ENCODE data around the gene EFCAB10. TPM values are rescaled to one million over a fixed set of nuclear protein-coding genes. Genes with fewer than 3 reads are reported as not detected.
A peak's percentile ranks its signal among the peaks of the same experiment; 100 is the strongest.

The EFCAB10 gene
- total RNA-seq, 6 experiments from 2014 or later, result not detected

DNA sequence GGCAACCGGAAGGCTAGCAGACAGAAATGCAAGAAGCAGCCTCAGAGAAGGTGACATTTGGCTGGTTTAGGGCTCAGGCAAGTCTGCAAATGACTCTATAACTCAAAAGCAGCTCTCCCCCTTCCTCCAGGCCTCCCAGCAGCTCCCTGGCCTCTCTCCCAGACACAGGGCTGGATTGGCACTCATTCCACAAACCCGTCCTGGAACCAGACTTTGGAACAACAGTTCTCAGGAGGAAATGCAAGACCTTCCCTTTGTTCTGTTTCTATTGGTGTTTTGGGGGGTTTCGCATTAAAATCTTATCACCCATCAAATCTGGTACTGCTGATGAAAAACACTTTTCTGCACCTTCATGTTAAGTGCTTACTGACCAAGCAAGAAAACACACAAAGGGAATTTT is 40.3 kb upstream of the EFCAB10 start:
- DNase-seq, result peak; percentile 5
- H3K36me3 Mint-ChIP-seq (ENCODE audit: low read depth), result peaks cover 22% of the 10 kb centered on the region
- no peaks in the 10 kb centered on the region for H3K9me3 Mint-ChIP-seq
- H3K4me3 Mint-ChIP-seq, result no peak overlapping the region
- no peaks in the 10 kb centered on the region for H3K27me3 Mint-ChIP-seq (ENCODE audit: insufficient read depth)
- H3K4me1 Mint-ChIP-seq (ENCODE audit: low read depth), result peaks cover 8% of the 10 kb centered on the region; the same call in 1 of the 2 replicates
- TF ChIP-seq, protein P1, sequence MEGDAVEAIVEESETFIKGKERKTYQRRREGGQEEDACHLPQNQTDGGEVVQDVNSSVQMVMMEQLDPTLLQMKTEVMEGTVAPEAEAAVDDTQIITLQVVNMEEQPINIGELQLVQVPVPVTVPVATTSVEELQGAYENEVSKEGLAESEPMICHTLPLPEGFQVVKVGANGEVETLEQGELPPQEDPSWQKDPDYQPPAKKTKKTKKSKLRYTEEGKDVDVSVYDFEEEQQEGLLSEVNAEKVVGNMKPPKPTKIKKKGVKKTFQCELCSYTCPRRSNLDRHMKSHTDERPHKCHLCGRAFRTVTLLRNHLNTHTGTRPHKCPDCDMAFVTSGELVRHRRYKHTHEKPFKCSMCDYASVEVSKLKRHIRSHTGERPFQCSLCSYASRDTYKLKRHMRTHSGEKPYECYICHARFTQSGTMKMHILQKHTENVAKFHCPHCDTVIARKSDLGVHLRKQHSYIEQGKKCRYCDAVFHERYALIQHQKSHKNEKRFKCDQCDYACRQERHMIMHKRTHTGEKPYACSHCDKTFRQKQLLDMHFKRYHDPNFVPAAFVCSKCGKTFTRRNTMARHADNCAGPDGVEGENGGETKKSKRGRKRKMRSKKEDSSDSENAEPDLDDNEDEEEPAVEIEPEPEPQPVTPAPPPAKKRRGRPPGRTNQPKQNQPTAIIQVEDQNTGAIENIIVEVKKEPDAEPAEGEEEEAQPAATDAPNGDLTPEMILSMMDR (IDR thresholded peaks at IDR 0.05), result no peak
- no peak overlapping the region for H3K27ac Mint-ChIP-seq

DNA sequence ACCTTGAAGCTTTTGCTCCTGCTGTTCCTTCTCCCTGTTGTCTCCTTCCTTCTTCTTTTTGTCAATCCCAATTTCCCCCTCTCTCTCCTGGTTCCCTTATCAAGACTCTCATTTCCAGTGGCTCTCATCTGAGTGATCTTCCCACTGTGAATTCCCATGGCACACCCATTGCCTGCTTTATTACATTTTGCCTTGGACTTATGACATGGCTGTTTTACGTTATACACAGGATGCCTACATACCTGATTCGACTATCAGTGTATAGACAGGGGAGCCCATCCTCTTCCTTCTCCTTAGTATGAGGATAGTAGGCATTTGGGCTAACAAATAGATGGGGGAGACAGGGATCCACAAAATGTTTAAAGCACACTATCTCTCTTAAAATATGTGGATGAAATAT is 39.9 kb upstream of the EFCAB10 start:
- Mint-ChIP-seq H3K9me3 (no peaks in the 10 kb centered on the region), H3K36me3 (ENCODE audit: low read depth) (peaks cover 18% of the 10 kb centered on the region), H3K27me3 (ENCODE audit: insufficient read depth) (no peaks in the 10 kb centered on the region), H3K27ac (no peak overlapping the region), H3K4me3 (no peak overlapping the region), H3K4me1 (ENCODE audit: low read depth) (peaks cover 8% of the 10 kb centered on the region; the same call in 1 of the 2 replicates)
- DNase-seq, result no peak
- TF ChIP-seq, protein P1 (IDR thresholded peaks at IDR 0.05), result no peak

DNA sequence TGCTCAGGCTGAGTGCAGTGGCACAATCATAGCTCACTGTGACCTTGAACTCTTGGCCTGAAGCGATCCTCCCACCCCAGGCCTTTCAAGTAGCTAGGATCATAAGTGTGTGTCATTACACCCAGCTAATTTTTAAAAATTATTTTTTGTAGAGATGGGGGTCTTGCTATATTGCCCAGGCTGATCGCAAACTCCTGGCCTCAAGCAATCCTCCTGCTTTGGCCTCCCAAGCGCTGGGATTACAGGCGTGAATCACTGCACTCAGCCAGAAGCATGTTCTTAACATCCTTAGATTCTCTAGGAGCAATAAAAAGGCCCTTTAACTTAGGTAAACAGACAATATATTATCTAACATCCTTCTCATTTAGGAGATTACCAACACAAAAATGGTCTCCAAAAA is 38.3 kb upstream of the EFCAB10 start:
- no peaks in the 10 kb centered on the region for H3K9me3 Mint-ChIP-seq
- peaks cover 8% of the 10 kb centered on the region; the same call in 1 of the 2 replicates for H3K4me1 Mint-ChIP-seq (ENCODE audit: low read depth)
- TF ChIP-seq, protein P1 (IDR thresholded peaks at IDR 0.05), result no peak
- no peak overlapping the region for H3K4me3 Mint-ChIP-seq
- no peaks in the 10 kb centered on the region for H3K27me3 Mint-ChIP-seq (ENCODE audit: insufficient read depth)
- H3K27ac Mint-ChIP-seq, result no peak overlapping the region
- H3K36me3 Mint-ChIP-seq (ENCODE audit: low read depth), result peaks cover 10% of the 10 kb centered on the region; the same call in 1 of the 2 replicates
- no peak for DNase-seq

DNA sequence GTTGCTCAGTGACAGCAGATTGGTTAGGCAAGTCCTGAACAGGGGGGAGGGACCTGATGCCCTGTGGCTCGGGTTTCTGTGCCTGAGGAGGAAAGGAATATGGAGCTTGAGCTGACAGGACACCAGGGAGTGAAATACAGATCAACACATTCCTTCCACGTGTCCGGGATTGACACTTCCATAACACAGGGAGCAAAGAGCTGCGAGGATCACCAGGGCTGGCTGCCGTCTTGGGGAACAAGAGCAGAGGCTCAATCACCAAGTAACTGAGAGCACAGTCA is 36.7 kb upstream of the EFCAB10 start:
- H3K9me3 Mint-ChIP-seq, result no peaks in the 10 kb centered on the region
- no peak for DNase-seq
- H3K27ac Mint-ChIP-seq, result no peak overlapping the region
- no peaks in the 10 kb centered on the region for H3K27me3 Mint-ChIP-seq (ENCODE audit: insufficient read depth)
- peaks cover 8% of the 10 kb centered on the region; the same call in 1 of the 2 replicates for H3K4me1 Mint-ChIP-seq (ENCODE audit: low read depth)
- TF ChIP-seq, protein P1 (IDR thresholded peaks at IDR 0.05), result no peak
- peaks cover 7% of the 10 kb centered on the region for H3K36me3 Mint-ChIP-seq (ENCODE audit: low read depth)
- no peak overlapping the region for H3K4me3 Mint-ChIP-seq

DNA sequence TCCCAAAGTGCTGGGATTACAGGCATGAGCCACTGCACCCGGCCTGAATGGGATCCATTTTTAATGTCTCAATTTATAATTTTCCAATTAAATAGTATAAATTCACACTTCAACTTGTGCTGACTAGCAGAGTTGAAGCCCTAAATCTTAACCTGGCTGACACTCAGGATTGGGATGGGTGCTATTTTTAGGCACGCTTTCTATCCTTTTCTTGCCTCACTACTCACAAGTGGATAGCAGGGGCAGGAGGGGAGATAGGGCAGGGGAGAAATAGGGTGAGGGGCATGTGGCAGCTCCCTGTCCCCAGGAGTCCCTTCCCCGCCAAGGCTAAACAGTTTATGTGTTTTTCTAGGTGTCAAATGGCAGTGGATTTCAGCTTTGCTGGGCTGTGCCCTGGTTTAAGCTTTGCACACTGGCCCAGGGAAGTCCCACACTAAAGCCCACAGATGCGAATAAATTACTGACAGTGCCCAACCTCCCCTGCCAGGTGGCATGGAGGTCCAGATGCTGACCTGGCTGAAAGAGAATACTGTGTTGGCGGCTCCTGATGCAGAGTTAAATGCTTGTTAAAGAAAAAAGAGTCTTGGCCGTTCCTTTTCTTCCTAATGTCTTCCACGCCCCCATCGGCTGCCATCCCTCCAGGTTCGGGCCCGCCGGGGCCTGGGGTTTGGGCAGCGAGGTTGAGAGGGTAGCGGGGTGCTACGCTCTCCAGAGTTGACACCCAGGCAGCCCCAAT is 36.2 kb upstream of the EFCAB10 start:
- no peaks in the 10 kb centered on the region for H3K9me3 Mint-ChIP-seq
- TF ChIP-seq, protein P1 (IDR thresholded peaks at IDR 0.05), result no peak
- H3K27me3 Mint-ChIP-seq (ENCODE audit: insufficient read depth), result no peaks in the 10 kb centered on the region
- peaks cover 8% of the 10 kb centered on the region; the same call in 1 of the 2 replicates for H3K4me1 Mint-ChIP-seq (ENCODE audit: low read depth)
- DNase-seq, result no peak
- H3K27ac Mint-ChIP-seq, result no peak overlapping the region
- H3K36me3 Mint-ChIP-seq (ENCODE audit: low read depth), result peaks cover 7% of the 10 kb centered on the region
- no peak overlapping the region for H3K4me3 Mint-ChIP-seq
